ENCODE data around the gene PHF24. TPM values are rescaled to one million over a fixed set of nuclear protein-coding genes. Genes with fewer than 3 reads are reported as not detected.
A peak's percentile ranks its signal among the peaks of the same experiment; 100 is the strongest.

PHF24 gene
- total RNA-seq, 2 donors from 2014 or later, result 0.27 to 0.35 TPM

DNA sequence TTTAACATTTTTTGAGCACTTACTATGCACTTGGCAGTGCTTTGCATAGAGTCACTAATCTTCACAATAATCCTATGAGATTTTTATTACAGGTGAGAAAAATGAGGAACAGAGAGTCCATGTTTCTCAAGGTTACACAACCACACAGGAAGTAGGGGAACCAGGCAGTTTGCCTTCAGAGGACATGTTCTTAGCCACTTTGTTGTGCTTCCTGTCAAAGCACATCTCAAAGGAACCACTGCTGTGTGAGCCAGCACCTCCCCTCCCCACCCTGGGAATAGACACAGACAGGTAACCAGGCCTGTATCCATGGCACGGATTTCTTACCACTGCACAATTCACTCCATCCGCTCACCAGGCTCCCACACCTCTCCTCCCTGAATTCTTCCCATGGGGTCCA lies 25.1 kb downstream of the PHF24 start:
- Histone ChIP-seq H3K27ac (no peak overlapping the region), H3K36me3 (no peaks in the 10 kb centered on the region), H3K9me3 (no peaks in the 10 kb centered on the region), H3K27me3 (replicated peaks; ENCODE audit: insufficient read depth) (no peaks in the 10 kb centered on the region), H3K4me1 (ENCODE audit: control insufficient read depth in 1 of 2, low read depth in 2 of 2) (peaks cover 2 to 26% of the 10 kb centered on the region in 2 donors), H3K4me3 (no peak overlapping the region)
- TF ChIP-seq, protein P1, sequence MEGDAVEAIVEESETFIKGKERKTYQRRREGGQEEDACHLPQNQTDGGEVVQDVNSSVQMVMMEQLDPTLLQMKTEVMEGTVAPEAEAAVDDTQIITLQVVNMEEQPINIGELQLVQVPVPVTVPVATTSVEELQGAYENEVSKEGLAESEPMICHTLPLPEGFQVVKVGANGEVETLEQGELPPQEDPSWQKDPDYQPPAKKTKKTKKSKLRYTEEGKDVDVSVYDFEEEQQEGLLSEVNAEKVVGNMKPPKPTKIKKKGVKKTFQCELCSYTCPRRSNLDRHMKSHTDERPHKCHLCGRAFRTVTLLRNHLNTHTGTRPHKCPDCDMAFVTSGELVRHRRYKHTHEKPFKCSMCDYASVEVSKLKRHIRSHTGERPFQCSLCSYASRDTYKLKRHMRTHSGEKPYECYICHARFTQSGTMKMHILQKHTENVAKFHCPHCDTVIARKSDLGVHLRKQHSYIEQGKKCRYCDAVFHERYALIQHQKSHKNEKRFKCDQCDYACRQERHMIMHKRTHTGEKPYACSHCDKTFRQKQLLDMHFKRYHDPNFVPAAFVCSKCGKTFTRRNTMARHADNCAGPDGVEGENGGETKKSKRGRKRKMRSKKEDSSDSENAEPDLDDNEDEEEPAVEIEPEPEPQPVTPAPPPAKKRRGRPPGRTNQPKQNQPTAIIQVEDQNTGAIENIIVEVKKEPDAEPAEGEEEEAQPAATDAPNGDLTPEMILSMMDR (IDR thresholded peaks at IDR 0.05), result no peak
- ATAC-seq (ENCODE audit: insufficient number of reproducible peaks, low FRiP score, low read depth), result no peak
- no peak for DNase-seq (ENCODE audit: low spot score)

DNA sequence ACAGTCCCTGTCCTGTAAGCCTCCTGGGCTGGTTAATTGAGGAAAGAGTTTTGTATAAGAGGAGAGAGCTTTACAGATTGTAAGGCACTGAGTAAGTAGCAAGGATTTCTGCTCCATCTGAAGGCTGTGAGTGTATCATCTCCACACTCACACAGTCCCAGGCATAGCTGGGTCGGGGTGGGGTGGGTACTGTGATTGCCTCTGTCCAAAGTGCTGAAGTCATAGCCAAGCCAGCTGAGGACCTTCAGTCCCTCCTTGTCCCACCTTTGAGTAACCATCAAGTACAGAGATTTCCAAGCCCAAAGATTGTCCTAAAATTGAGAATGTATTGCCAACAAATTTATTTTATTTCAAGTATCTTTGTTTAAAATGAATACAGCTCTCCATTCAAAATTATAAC lies 26.0 kb downstream of the PHF24 start:
- DNase-seq (ENCODE audit: low spot score) (no peak), ATAC-seq (ENCODE audit: insufficient number of reproducible peaks, low FRiP score, low read depth) (no peak)
- Histone ChIP-seq H3K4me1 (ENCODE audit: control insufficient read depth in 1 of 2, low read depth in 2 of 2) (peaks cover 6 to 31% of the 10 kb centered on the region in 2 donors), H3K36me3 (no peaks in the 10 kb centered on the region), H3K27ac (no peak overlapping the region), H3K4me3 (no peak overlapping the region), H3K9me3 (no peaks in the 10 kb centered on the region), H3K27me3 (replicated peaks; ENCODE audit: insufficient read depth) (no peaks in the 10 kb centered on the region)
- TF ChIP-seq, protein P1 (IDR thresholded peaks at IDR 0.05), result no peak

DNA sequence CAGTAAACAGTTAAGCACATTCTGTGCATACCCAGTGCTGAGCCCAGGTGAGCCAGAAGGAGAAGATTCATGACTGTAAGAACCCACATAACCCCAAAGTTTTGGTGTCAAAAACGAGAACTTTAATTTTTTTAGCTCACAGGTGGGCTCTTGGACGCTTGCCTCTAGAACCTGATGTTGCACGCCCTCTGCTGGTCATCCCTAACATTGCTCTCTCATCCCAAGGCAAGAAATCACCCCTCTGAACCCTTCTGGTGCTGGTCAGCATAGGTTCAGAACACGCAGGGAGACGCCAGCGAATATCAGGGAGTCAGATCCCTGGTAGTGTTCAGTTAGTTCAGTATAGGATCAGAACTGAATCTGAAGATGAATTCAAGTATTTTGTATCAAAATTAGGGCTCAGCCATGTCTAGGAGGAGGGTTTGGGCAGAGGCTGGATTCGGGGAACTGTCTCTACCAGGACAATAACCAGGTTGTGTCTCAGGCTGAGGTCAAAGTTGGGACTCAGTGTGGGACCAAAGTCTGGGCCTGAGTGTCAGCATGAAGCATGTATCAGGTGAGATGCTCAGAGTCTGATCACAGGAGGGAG lies 27.3 kb downstream of the PHF24 start:
- Histone ChIP-seq H3K36me3 (no peaks in the 10 kb centered on the region), H3K4me3 (no peak overlapping the region), H3K4me1 (ENCODE audit: control insufficient read depth in 1 of 2, low read depth in 2 of 2) (peaks cover 6 to 31% of the 10 kb centered on the region in 2 donors), H3K9me3 (no peaks in the 10 kb centered on the region), H3K27me3 (replicated peaks; ENCODE audit: insufficient read depth) (no peaks in the 10 kb centered on the region), H3K27ac (no peak overlapping the region)
- TF ChIP-seq, protein P1 (IDR thresholded peaks at IDR 0.05), result peak; percentile 76
- ATAC-seq (ENCODE audit: insufficient number of reproducible peaks, low FRiP score, low read depth) (no peak), DNase-seq (ENCODE audit: low spot score) (no peak)

DNA sequence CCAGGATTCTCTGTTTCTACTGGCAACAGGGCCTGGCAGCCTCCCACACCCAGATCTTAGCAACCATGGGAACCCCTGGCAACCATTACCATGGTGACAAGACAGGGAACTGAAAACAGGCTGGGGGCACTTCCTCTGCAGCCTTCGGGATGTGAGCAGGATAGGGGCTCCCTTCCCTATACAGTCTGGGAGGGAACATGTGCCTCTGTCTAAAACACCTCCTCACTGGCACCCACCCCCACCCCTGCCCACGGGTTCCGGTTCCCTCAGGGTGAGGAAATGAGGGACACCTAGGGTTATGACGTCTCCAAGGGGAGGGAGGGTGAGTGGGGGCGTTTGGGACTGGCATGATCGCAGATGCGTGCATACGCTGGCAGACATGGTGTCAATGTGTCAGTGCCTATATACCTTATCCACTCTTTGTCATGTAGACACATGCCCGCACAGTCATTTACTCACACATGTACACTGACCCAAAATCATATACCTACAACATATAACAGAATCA lies 28.5 kb downstream of the PHF24 start:
- TF ChIP-seq, protein P1 (IDR thresholded peaks at IDR 0.05), result no peak
- DNase-seq (ENCODE audit: low spot score), result no peak

DNA sequence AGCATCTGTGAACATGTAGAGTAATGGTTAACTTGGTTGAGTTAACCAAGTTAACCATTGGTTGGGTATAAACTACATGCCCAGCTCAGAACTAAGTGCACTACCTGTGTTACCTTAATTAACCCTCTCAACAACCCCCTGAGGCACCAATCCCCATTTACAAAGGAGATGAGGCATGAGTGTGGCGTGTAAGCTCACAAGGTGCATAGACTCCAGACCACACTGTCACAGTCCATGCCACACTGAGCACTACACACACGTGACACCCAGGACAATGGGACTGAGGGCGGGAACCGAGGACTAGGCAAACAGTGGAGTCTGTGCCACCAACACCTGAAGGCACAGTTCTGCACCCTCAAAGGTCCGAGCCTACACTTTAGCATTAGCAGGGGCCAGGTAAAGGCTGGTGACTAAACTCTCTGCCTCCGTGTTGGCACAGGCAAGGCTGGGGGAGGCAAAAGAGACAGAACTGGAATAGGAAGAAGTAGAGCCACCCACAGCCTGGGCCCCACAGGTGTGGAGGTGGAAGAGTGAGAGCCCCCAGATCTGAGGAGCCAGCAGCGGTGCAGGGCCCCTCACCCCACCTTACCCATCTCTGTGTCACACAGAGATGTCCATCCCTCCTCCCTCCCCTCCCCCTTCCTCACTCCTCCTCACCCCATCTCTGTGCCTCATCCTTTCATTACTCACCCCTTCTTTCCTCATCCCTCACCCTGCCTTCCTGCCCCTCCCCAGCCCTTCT lies 29.2 kb downstream of the PHF24 start:
- DNase-seq (ENCODE audit: low spot score), result no peak

More for the DNA sequence above, 28.5 kb downstream of the PHF24 start:
- no peak for ATAC-seq (ENCODE audit: insufficient number of reproducible peaks, low FRiP score, low read depth)
- Histone ChIP-seq H3K36me3 (no peaks in the 10 kb centered on the region), H3K27me3 (replicated peaks; ENCODE audit: insufficient read depth) (no peaks in the 10 kb centered on the region), H3K9me3 (no peaks in the 10 kb centered on the region), H3K4me3 (no peak overlapping the region), H3K4me1 (ENCODE audit: control insufficient read depth in 1 of 2, low read depth in 2 of 2) (peaks cover 8 to 31% of the 10 kb centered on the region in 2 donors), H3K27ac (no peak overlapping the region)

More for the DNA sequence above, 29.2 kb downstream of the PHF24 start:
- no peak overlapping the region for H3K27ac ChIP-seq
- TF ChIP-seq, protein P1 (IDR thresholded peaks at IDR 0.05), result no peak
- H3K27me3 ChIP-seq (replicated peaks; ENCODE audit: insufficient read depth), result no peaks in the 10 kb centered on the region
- peaks cover 13 to 31% of the 10 kb centered on the region in 2 donors for H3K4me1 ChIP-seq (ENCODE audit: control insufficient read depth in 1 of 2, low read depth in 2 of 2)
- no peak overlapping the region for H3K4me3 ChIP-seq
- no peaks in the 10 kb centered on the region for H3K36me3 ChIP-seq
- no peak for ATAC-seq (ENCODE audit: insufficient number of reproducible peaks, low FRiP score, low read depth)
- H3K9me3 ChIP-seq, result no peaks in the 10 kb centered on the region

Measured in thoracic aorta (tissue), 2 donors.